DMS53 (cell line): ENCODE results near the gene GABBR2.

Experiments used
- DNase-seq: peaks from one replicate; lab custom pipeline; 2025; lab: John Stamatoyannopoulos, UW

The GABBR2 gene

DNA sequence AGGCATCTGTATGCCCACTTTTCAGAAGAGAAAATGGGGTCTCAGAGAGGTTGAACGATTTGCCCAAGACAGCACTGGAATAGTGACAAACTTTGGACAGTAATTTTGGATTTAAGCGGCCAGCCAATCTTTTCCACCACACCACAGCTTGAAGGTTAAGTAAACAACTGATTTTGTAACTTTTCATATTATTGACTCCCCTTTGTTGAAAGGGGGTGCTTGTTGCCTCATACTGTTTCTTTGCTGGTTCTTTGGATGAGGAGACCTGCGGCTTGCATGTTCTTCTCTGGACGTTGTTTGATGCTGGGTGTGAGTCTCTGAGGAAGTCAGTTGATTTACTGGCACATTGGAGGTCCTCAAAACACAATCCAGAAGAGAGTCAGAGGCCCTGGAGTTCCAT lies 11.7 kb upstream of the GABBR2 start:
- DNase-seq, result no peak

DNA sequence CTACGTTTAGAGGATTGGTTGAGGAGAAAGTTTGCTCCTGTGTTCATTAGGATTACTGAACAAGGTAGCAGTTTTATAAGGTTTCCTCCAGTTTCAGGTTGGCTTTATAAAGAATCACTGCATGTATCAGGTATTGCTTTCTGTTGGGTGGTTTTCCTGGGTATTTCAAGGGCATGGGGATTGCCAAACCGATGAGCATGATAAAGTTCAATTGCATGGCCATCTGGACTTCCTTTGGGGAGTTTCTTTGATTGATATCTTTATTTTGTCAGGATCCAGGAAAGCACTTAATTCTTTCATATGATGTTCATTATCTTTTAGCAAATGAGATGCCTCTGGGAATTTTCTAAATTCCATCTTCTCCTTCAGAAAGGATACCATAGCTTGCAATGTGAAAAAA lies 10.3 kb upstream of the GABBR2 start:
- no peak for DNase-seq

DNA sequence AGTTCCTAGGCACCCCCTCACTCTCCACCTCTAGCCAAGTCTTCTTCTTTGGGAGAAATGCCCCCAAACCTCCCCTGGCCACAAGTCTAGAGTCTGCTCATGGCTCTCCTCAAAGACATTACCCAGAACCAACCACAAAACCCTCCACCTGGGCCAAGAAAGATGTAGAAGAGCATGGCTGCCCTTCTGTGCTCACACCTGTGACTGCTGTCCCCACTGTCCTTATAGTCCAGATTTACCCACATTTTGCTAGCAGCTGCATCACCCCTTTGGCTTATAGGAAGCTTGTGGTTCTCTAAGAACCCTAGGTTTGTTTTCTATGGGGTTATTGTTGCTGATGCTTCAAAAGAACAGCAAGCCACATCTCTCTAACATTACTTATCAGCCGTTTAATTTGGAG lies 6.1 kb upstream of the GABBR2 start:
- no peak for DNase-seq

DNA sequence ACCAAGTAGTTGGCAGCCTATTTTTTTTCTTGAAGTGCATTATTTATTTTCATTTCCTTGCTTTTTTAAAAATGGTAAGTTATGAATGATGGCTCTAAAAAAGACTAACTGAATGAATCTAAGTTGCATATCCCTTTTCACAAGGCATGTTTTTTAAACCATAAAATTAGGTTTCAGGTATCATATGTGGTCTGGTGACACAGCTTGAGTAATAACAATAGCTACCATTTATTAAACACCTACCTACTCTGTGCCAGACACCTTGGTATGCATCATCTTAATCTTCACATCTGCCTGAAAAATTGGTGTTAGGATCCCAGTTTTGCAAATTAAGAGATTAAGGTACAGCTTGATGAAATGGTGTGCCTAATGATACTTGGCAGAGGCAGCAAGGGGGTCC lies 4.3 kb upstream of the GABBR2 start:
- no peak for DNase-seq

DNA sequence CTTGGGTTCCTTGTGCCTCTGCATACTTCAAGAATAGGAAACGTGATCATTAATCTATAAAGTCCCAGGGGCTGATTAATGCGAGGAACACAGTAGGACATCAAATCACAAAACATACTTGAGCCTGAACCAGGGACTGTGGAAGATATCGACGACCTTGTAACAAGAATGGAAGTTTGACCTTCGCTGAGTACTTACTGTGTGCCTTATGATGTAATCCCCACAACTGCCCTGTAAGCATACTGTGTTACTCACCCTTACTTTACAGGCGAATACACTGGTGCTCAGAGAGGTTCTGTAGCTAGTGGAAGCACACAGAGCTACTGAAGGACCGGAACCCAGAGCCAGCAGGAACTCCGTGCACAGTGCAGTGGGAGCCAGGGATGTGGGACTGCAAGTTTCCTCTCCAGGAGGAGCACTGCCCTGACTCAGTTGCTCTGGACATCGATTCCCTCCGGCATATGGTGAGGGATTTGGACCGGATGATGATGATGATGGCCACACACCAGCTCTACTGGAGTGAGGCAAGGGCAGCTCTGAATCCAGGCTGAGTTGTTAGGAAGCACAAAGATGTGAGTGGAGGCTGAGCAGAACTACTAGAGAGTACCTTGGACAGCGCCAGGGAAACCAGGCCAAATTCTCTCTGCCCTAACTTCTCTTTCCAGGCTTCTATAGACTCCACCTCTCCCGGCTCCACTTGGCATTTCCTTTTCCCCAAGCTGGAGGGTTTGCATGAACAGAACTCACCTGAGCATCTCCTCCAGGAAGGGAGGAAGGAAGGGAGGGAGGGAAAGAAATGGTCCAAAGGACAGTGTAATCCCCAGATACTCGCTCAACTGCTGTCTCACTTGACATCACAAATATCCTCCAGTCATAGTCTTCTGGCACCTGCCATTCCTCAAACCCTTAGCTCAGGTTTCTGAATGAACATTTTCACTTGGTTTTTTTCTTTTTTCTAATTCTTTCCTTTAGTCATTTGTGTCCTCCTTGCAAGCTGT lies 1.5 kb upstream of the GABBR2 start:
- DNase-seq, result peak; percentile 34

DNA sequence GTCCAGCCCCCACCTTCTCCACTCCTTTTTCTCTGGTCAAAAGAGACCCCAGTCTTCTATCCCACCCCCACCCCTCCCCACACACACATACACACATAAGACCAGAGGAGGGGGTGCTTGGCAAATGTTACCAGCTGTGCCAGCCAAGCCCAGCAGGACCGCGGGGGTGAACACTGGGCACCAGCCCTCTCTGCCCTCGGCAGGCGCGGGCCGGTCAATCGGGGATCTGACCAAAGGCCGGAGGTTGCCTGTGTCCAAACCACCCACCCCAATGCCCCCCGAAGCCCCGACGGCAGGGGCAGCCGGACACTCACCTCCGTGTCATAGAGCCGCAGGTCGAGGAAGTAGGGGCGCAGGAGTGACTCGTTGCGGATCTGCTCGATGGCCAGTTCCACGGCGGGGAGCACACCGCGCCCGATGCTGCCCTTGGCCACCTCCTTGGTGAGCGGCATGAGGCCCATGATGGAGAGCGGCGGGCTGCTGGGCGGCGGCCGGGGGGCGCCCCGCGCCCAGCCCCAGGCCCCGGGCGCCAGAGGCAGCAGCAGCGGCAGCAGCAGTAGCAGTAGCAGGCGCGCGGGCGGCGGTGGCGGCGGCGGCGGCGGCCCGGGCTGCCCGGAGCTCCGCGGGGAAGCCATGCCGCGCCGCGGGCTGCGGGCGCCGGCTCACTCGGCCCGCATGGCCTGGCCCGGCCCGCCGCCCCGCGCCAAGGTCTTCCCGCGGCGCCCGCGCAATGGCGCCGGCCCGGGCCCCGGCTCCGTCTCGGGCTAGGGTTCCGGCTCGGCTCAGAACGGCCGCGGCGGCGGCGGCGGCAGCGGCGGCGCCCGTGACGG lies 417 bp downstream of the GABBR2 start:
- DNase-seq, result peak; percentile 61

DNA sequence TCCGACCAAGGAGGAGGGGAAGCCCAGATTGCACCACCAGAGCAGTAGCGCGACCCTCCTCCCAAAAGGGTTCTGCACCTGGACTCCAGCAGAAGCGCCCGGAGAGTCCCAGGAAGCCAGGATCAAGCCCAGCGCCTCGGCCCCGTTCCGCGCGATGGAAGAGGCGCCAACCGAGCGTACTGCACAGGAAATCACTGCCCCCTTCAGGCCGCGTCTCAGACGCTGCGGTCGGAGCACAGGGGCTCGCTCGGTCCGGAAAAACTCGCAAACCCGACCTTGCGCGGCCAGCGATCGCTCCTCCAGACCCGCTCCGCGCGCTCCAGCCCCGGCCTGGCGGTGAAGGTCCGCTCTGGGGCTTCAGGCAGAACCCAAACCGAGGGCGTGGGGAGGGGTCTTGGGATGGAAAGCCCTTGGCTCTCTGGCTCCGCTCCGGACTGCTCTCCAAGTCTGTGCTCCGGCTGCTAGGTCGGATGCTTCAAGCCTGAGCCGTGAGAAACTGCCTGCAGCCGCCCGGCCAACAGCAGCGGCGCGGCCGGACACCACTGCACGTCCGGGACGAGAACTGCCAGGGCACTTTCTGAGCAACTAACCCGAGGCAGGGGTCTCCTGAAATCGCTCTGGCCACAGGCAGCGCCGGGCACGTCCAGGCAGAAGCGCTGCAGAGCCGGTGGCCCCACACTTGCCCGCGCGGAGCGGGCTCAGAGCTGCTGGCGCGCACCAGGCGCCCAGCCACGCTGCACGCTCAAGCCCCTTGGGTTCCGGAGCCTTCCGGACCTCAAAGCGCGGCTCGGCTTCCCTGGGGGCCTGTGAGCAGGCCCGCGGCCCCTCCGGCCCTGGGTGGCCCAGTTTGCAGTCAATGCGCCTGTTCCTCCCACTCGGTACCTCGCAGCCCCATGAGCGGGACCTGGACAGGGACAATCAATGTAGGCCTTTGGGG lies 1.3 kb downstream of the GABBR2 start:
- peak; percentile 92 for DNase-seq

DNA sequence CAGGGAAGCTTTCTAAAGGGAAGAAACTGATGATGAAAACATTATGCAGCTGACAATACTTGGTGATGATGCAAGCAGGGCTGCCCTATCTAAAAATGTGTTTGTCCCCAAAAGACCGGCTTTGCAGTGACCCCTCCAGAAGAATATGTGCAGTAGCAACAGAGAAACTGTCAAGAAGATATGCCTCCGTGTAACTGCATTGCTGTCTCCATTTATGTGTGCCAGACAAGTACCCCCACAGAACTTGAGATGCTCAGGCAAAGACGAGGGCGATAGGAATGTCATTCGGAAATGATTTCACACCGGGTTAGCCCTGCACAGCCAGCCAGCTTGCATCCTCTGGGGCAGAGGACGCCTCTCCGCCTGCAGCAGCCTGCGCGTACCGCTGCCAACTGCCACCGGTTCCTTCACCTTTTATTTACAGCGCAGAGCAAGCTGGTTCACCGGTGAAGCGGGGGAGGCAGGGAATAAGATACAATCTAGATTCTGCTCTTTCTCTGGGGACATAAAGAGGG lies 2.0 kb downstream of the GABBR2 start:
- DNase-seq, result peak; percentile 81

DNA sequence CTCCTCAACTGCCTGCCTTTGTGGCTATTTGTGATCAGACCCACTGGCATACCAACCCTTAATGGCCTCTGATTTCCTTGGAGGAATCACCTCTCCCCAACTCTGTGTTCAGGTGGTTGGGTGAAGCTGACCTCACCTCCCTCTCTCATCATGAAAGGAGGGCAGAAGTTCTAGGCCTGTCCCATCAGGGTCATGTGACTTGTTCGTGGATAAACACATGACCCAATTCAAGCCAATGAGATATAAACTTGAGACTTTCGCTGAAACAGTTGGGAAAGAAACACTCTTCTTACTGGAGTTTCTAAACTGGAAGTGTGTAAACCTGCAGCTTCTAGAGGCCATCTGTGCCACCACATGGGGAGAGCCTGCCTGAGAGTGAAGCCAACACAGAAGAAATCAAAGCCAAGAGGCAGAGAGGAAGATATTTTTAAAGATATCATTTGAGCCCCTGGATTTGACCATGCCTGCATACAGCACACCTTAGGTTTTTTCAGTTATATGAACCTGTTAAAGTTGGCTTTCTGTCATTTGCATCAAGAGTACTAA lies 5.8 kb downstream of the GABBR2 start:
- DNase-seq, result no peak

DNA sequence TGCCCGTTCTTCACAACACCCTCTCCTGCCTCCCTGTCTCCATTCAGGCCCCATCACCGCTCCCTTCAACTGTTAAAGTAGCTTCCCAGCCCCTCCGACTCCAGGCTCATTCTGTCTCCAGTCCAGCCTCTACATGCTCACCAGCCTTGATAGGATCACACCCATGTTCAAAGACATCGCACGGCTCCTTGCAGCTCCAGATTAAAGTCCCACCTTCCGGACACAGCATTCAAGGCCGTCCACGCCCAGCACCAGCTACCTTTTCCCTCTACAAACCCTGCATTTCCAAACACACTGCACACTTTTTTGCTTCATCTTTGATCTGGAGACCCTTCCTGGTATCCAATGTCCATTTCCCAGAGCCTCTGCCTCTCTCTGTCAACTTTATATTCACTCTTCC lies 6.4 kb downstream of the GABBR2 start:
- DNase-seq, result no peak

DNA sequence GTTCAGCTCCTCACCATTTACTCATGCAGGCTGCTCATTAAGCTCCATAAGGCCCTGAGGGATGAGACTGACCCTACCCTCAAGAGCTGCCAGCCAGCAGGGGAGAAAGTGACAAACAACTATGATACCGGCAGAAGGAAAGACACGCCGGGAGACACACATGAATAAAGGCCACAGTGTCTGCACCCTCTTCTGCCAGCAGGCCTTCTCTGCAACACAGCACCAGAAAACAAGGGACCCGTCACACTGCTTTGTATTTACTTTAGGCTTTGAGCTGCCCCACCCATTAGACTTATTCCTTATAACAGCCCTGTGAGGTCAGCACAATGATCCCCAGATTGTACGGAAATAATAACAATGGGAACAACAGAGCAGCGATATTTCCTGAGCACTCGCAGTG lies 7.2 kb downstream of the GABBR2 start:
- no peak for DNase-seq

DNA sequence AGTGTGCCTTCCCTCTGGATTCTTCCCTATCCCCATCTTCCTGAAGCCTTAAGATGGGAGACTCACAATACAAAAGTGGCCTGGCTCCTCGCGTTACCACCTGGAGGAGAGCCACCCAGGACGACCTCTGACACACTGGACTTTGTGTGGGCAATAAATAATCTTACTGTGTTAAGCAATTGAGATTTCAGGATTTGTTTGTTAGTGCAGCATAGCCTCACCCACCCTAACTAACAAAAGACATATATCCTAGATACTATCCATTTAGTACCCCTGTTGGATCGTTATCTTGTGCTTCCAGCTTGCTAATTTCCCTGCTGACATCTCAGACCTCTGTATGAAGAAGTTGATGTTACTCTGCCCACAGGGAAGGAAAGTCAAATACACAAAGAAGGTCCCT lies 7.9 kb downstream of the GABBR2 start:
- no peak for DNase-seq

DNA sequence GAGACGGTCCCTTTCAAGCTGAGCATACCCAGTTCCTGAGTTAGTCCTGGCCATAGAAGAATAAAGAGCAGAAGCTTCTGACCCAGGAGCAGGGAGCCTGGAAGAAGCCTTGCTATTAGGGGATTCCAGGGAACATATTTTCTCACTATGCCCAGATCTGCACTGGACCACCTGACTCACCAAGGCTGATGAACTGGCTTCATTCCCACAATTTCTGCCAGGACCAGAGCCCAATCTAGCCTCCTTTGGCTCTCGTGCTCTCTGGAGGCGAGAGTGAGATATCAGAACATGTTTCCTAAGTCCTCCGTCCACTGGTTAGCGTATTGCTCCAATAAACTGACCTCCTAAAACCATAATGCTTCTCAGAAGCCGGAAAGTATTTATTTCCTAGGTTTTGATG lies 9.9 kb downstream of the GABBR2 start:
- no peak for DNase-seq

DNA sequence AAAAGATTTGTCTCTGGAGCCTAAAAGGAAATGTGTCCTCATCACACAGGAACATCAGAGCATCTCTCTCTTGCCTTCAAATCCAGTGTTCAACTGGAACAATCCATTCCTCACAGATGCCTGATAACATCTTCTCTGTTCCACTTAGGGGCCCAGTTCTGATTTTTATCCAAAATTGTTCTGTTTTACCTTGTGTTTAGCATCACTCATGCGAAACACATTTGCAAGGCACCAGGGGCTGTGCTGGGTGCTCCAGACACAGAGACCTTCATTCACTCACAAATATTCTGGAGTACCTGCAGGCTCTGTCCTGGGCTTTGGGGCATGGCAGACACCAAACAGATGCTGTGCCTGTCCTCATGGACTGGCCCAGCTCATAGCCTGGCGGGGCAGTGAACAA lies 13.8 kb downstream of the GABBR2 start:
- DNase-seq, result no peak

DNA sequence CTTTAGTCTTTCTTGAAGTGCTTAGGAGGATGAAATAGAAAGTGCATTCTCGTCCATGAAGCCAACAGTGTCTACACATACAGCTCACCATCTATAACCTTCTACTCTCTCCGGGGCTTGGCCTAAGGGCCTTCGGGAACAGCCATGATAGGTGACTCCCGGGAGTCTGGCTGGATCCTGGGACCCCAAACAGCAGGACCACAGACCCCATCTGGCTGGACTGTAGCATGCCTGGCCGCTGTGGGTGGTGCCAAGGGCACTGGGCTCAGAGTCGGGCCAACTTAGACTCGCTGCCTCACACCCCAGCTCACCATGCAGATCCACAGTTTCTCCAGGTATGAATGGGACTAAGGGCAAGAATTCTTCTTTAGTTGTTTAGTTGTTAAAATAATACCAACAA lies 16.3 kb downstream of the GABBR2 start:
- DNase-seq, result no peak

DNA sequence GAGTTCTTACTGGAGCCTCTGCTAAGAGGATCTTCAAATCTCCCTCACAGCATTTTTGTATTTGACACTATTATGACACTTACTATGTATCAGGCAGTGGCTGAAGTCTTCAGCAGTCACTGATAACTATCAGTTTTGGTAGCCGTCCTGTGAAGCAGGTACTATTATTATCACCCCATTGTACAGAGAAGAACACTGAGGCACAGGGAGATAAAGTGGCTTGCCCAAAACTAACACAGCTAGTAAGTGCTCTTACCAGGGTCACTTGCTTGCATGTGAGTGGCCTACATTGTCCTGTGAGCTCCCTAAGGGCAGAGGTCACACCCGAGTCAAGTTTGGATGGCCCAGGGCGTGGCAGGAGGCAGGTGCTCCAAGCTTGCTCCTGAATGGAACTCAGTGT lies 16.8 kb downstream of the GABBR2 start:
- no peak for DNase-seq

DNA sequence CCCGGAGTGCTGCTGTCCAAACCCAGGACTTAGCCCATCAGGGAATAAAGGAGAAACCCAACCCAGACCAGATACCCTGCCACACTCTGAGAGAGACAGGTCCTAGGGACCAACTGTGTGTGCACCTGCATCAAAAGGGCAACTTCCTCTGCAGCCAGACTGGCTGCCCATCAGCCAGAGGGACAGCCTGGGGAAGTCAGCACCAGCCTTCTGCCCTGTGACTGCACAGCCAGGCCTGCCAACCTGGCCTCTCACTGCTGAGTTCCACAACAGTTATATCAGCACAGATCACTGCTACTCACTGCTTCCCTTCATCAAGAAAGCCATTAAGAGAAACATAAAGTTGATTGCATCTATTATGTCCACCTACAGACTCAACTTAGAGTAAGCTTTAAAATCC lies 18.0 kb downstream of the GABBR2 start:
- DNase-seq, result no peak

DNA sequence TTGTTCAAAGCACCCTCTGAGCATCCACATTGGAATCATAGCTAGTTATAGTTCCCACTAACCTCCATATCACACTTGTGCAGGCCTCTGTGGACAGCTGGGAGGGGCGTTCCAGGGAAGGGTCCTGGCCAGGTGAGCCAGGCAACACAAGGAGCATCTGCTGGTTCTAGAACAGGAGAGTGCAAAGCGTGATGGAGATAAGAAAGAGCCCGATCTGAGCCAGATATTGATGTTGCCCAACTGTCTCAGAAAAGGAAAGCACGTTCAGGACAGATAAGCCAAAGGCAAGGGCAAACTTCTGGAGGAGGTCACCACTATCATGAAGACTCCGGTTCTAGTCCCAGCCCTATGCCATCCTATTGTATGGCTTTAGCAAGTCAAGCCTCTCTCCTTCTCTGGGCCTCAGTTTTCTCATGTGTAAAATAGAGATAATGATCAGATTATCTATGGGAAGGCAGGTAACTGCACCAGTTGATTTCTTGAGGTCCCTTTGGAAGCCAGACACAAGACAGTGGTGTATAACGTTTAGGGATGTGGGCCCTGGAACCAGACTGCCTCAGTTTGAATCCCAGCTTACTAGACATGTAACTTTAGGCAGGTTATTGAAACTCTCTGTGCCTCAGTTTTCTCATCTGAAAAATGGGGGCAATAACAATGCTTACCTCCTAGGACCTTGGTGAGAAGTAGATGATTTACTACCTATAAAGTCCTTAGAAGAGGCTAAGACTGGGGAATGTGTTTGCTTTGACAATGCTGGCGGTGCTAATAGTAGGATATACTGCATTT lies 19.8 kb downstream of the GABBR2 start:
- DNase-seq, result no peak

DNA sequence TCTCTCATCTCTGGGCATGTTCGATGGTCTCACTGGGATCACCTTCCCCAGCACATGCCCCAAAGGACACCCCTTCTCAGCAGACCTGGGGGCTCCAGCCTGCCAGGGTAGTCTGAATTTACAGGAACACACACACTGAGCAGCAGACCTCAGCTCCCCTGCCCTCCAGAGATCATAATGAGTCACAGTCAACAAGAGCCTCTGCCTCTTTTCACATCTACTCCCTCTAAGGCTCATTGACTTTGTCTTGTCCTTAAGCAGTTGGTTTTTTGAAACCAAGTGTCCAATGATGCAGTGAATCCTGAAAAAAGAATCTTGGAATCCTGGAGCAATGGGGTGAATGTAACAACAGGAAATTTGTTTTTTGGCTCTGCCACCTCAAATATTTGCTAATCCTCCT lies 20.8 kb downstream of the GABBR2 start:
- DNase-seq, result peak; percentile 35

DNA sequence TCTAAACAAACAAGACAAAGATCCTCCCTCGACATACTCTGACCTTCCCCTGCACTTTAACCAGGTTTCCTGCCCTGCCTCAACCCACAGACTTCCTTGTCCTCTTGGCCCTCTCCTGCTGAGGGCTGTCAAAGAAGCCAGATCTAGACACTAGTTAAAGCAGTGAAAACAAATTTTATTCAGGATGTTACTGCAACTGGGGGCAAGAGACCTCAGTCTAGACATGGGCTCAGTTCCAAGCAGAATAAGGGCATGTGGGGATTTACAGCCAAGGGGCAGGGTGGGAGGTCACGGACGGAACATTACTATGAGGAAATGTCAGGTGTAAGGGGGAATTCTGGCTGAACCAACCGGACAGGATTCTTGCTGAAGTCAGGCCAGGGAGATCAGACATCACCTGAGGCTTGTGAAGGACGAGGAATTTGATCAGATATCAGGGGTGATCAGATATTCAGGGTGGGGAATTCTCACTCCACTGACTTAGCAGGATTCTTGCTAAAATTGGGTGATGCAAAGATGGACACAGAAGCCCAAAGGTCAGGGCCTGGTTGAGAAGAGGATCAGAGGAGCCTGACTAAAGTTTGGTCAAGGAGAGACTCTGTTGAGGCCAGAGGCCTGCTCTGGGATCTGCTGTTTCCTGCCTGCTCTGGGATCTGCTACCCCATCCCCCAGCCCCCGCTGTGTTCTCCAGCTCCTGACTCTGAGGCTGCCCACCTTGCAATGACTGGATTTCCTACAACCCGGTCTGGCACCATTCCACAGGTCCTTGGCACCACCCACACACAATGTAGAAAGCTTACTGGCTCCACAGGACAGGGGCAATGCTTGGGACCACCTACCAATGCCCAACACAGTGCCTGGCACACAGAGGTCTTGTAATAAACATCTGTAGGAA lies 21.5 kb downstream of the GABBR2 start:
- DNase-seq, result no peak
